GM21723 (cell line): Measurements from ENCODE around the gene CNTROB.

Source experiments
- ATAC-seq: cut with Tn5 transposase; IDR thresholded peaks from one replicate; pipeline ENCODE4 v1.9.1; 2021; ENCODE audit warnings: mild to moderate bottlenecking, moderate library complexity; ENCODE audit not compliant: unreplicated experiment

Gene CNTROB

GRCh38 chr17:7909089-7909488, 22.9 kb upstream of the CNTROB start:
- no peak for ATAC-seq

GRCh38 chr17:7910281-7910680, 21.7 kb upstream of the CNTROB start:
- no peak for ATAC-seq

GRCh38 chr17:7910711-7911110, 21.3 kb upstream of the CNTROB start:
- ATAC-seq, result no peak

- no peak for ATAC-seq
Measured at GRCh38 chr17:7911116-7911515, 20.9 kb upstream of the CNTROB start.

GRCh38 chr17:7912927-7913524, 19.0 kb upstream of the CNTROB start:
- ATAC-seq, result no peak

- no peak for ATAC-seq
Measured at GRCh38 chr17:7915179-7915610, 16.8 kb upstream of the CNTROB start.

- peak; percentile 72 for ATAC-seq
Measured at GRCh38 chr17:7915611-7916384, 16.2 kb upstream of the CNTROB start, which contains the start of gene RNF227. Gene RNF227 (minus strand): TSS chr17:7916289. CDS start chr17:7916195, 94 bp downstream.

- ATAC-seq, result no peak
Measured at GRCh38 chr17:7916385-7916682, 15.7 kb upstream of the CNTROB start.

GRCh38 chr17:7916808-7917207, 15.2 kb upstream of the CNTROB start:
- no peak for ATAC-seq

- ATAC-seq, result no peak
Measured at GRCh38 chr17:7922269-7922844, 9.6 kb upstream of the CNTROB start.

GRCh38 chr17:7922845-7923628, 9.0 kb upstream of the CNTROB start:
- ATAC-seq, result no peak

- no peak for ATAC-seq
Measured at GRCh38 chr17:7927596-7927995, 4.4 kb upstream of the CNTROB start.

- no peak for ATAC-seq
Measured at GRCh38 chr17:7929158-7930023, 2.6 kb upstream of the CNTROB start, which contains the start of gene KCNAB3. Gene KCNAB3 (minus strand): TSS chr17:7929856. CDS start chr17:7929435, 421 bp downstream.

- ATAC-seq, result no peak
Measured at GRCh38 chr17:7930841-7931631, 970 bp upstream of the CNTROB start.

- ATAC-seq, result peak; percentile 14
Measured at GRCh38 chr17:7932483-7932891, 481 bp downstream of the CNTROB start.

GRCh38 chr17:7932949-7933348, 943 bp downstream of the CNTROB start:
- no peak for ATAC-seq

GRCh38 chr17:7935859-7936258, 3.9 kb downstream of the CNTROB start:
- ATAC-seq, result no peak

GRCh38 chr17:7940034-7940433, 8.0 kb downstream of the CNTROB start:
- ATAC-seq, result no peak

GRCh38 chr17:7940743-7941142, 8.7 kb downstream of the CNTROB start:
- ATAC-seq, result no peak

- ATAC-seq, result no peak
Measured at GRCh38 chr17:7943291-7943690, 11.3 kb downstream of the CNTROB start.
